ENCODE measurements around the gene NHLRC1. TPM values are rescaled to one million over a fixed set of nuclear protein-coding genes. Genes with fewer than 3 reads are reported as not detected.

Gene NHLRC1
- polyA plus RNA-seq, 12 donors = 2.0 to 4.7 (median 2.6) TPM; not detected in 2

DNA sequence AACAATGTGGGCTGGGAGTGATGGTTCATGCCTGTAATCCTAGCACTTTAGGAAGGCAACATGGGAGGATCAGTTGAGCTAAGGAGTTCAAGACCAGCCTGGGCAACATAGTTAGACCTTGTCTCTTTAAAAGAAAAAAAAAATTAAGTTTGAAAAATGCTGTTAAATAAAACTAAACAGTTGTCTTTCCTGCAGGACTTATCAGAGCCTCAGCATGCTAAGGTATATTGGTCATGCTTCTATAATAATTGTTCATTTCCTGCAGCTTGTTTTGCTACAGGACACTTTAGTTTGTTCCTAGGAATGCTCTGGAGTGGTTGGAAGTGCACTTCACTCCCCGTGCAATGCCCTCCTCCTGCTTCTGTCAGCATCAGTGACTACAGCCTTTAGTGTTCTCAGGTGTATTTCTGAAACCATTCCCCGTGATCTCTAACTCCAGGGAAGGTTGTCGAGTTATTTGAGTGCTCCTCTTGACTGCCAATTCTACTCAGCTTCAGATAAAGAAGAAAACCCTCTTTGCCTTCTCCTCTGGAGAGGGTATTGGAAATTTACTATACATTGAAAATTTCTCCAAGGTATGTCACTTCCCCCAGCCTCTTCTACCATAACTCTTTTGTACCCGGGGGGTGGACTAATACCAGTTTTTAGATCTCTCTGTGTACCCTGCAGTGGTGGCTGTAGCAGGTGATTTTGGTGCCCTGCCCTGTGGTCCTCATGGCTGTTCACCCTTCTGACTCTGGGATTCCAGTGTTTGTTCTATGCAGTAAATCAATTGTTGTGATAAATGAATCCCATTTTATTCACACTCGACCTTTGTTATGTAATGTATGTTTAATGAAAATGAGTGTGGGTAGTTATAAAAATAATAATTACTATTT is 33.8 kb downstream of the NHLRC1 start:
- no peak for DNase-seq

GRCh38 chr6:18087396-18088165 is 34.9 kb downstream of the NHLRC1 start:
- no peak for DNase-seq

- DNase-seq = no peak
Measured at GRCh38 chr6:18081025-18081668, 41.3 kb downstream of the NHLRC1 start.

- no peak for DNase-seq
Measured at GRCh38 chr6:18080544-18080943, 41.9 kb downstream of the NHLRC1 start.

DNA sequence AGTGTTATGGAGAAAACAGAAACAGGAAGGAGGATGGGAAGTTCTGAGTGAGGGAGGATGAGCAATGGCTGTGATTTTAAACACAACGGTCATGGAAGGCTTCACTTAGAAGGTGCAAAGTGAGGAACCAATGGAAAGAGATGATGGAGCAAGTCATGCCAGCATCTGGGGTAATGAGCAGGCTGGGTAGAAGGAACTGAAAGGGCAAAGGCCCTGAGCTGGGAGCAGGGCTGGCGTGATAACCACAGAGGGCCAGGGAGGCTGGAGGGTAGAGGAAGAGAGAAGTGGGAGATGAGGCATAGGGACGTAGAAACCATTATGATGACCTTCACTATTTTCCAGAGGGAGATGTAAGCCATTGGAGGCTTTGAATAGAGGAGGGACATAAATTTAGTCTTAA is 43.6 kb downstream of the NHLRC1 start:
- DNase-seq = no peak

GRCh38 chr6:18076231-18076630 is 46.2 kb downstream of the NHLRC1 start:
- no peak for DNase-seq

DNA sequence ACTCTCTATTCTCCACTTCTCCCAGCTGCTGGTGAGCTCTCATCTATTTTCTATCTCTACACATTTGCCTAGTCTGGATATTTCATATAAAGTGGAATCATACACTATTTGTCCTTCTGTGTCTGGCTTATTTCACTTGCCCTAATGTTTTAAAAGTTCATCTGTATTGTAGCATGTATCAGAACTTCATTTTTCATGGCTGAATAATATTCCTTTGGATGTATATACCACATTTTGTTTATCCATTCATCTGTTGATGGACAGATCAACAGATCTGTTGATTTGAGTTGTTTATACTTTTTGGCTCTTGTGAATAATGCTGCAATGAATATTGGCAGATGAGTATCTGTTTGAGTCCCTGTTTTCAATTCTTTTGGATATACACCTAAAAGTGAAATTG is 49.6 kb downstream of the NHLRC1 start:
- DNase-seq = no peak

DNA sequence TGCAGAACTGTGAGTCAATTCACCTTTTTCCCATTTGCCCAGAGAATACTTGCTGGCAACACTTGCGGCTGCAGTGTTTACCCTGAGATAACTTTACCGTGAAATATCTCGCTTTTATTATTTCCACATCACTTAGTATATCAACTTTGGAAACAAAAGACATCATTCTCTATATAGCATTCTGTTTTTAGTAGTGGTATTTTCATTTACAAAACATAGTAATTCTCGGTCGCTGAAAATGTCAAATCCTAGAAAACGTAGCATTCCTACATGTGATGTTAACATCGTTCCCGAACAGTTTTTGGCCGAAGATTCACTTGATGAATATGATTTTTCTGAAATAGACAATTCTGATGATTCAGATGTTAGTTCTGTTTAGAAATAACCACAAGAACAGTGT is 52.0 kb downstream of the NHLRC1 start:
- no peak for DNase-seq

Other genes with a start within 250 kb of the NHLRC1 start
- gene KIF13A, start 135.0 kb downstream of the NHLRC1 start, polyA plus RNA-seq (ENCODE audit: insufficient read length in 12 of 12) = 10 to 100 TPM in 11 of 12 donors, not detected in 1; 30.8 to 57.0 (median 39.7) TPM
- 1 to 10 TPM in 11 of 12 donors, not detected in 1; 5.0 to 8.7 (median 6.5) TPM for gene TPMT, start 32.4 kb upstream of the NHLRC1 start, polyA plus RNA-seq (ENCODE audit: insufficient read length in 12 of 12)
- gene KDM1B, start 32.7 kb upstream of the NHLRC1 start, polyA plus RNA-seq (ENCODE audit: insufficient read length in 12 of 12) = 10 to 100 TPM in 11 of 12 donors, not detected in 1; 26.7 to 34.7 (median 30.2) TPM
- 100 to 1,000 TPM; 105 to 320 (median 140) TPM for gene DEK, start 141.9 kb upstream of the NHLRC1 start, polyA plus RNA-seq (ENCODE audit: insufficient read length in 12 of 12)